GM18870 (cell line): ENCODE measurements around the gene SLC22A4.

Experiments
- ATAC-seq: cut with Tn5 transposase; IDR thresholded peaks from one replicate; pipeline ENCODE4 v1.9.1; 2021; ENCODE audit warnings: moderate library complexity; ENCODE audit not compliant: unreplicated experiment

SLC22A4 gene

DNA sequence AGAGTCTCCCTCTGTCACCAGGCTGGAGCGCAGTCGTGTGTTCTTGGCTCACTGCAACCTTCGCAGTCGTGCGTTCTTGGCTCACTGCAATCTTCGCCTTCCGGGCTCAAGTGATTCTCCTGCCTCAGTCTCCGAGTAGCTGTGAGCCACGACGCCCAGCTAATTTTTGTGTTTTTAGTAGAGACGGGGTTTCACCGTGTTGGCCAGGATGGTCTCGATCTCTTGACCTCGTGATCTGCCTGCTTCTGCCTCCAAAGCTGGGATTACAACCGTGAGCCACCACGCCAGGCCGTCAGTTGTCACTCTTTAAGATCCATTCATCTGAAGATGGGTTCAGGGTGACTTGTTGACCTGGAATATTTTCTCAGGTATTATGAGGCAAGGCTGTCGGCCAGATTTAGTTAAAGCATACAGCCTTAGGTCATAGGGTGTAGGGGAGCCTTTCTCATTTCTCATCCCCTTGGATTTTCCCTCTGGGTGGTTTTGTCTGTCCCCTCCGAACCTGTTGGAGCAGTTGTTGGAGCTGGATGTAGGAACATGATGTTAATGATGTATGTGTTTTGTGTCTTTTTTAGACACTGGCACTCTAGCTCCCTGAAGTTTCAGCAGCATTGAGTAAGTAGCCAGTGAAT lies 76.9 kb downstream of the SLC22A4 start:
- ATAC-seq: no peak

DNA sequence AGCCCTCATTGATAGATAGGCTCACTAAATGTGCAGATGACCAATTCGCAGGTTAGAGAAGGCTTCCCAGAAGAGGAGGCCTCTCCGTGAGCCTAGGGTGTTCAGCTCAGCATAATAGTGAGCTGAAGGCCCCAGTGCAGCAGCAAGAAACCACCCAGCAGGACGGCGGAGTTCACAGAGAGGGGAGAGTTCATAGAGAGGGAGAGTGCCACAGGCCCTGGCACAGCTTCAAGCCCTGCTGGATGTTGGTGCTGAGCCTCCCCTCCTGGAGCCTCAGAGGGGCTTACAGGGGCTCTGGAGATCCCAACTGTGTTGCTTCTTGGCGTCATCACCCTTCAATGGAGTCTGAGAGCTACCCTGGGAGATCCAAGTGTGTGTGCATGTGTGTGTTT lies 77.4 kb downstream of the SLC22A4 start:
- no peak for ATAC-seq

DNA sequence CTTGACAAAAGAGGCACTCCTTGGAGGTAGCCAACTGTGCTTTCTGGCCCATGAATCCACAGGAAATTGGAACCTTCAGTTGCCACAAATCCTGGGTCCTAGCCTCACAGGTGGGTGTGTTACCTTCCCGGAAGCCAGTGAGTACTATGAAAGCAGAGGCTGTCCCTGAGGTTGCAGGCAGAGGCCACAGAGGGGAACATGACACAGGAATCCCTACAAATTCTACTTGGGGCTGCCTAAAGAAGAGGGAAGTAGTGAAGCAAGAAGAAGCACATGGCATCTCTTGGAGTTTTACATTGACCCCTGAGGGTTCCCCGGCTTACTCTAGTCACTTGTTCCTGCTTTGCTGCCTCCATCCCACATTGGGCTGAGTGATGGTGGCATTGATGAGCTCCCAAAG lies 77.9 kb downstream of the SLC22A4 start:
- ATAC-seq: no peak

DNA sequence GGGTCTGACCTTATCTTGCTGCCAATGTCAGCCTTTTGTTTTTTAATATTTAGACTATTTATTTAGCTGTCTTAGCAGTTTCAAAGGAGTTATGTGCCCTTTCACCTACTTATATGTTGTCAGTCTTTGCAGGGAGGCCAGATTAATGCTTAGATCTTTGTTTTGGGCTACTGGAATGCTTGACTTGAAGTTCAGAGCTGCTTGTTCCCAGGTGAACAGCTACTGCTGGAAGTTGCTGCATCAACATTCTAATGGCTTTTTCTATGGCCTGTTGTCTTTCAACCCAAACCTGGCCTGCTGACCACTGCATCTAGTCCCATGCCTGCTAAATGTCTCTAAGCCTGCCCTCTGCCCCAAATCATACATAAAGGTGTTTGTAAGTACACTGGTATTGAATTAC lies 78.3 kb downstream of the SLC22A4 start:
- ATAC-seq: no peak

DNA sequence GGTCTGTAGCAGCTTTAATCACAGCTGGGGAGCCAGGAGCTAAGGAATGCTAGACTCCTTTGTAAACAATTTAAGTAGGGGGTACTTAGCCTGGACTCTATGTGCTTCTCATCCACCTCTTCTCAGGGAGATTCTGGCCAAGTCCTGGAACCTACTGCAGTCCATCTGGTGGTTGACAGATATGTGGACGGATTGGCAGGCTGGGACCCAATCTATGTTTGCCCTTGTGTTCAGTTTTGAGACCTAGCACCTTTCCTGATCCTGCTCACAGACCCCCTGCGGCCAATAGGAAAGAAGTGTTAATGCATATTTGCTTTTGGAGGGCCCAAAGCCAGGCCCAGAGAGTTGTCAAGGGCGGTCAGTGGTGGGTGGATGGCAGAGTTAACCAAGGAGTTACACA lies 81.8 kb downstream of the SLC22A4 start:
- no peak for ATAC-seq

DNA sequence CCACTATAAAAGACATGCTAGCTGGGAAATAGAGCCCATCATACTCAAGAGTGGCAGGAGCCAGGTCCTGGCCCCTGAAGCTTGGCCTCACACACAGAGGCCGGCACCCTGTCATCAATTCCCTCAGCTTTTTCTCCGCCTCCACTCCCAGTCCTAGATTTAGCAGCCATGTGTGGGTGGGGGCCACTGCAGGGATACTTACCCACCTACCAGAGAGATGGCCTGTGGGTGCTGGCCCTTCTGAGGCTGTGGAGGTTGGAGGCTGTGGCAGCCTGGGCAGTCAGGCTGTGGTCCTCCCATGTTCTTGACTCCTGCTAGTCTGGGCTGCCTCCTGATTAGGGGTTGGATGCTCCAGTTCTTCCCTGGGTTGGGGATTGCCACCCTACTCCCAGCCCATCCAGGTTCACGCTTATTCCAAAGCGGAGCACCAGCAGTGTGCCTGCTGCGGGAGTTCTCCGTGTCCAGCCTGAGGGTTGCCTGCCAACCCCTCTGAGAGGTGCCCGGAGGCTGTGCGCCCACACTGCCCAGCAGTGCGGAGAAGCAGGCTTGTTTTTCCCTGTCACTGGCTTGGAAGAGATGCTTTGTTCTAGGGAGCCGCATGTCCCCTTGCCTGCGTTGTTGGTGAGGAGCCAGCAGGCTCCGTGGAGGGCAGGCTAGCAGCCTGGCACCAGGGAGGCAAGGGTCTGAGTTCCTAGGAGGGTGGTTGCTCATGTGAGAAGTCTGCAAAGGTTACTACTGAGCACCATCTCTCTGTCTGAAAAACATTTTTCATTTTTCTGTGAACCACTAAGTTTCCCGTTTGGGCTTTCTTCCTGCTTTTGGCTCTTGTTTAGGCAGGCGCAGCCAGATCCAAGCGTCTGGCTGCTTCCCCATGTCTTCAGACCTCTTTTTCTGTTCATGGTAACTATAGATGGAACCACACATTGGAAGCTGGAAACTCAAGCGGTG lies 82.8 kb downstream of the SLC22A4 start:
- no peak for ATAC-seq

DNA sequence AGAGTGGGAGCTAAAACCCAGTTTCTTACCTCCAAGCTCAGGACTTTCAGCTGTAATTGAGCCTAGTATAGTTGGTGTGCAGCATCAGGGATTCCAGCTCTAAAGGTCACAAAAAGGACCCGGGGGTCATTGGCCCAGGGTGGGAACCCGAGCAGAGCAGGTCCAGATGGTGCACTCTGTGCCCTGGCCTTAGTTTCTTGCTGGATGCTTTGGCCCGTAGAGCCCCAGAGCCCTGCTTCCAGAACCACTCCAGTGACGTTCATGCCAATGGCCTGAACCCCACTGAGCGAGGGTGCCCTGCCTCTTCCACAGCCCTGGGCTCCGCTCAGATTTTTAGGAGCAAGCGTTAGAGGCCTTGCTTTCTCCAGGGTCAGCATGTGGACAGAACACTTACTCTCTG lies 83.5 kb downstream of the SLC22A4 start:
- no peak for ATAC-seq

DNA sequence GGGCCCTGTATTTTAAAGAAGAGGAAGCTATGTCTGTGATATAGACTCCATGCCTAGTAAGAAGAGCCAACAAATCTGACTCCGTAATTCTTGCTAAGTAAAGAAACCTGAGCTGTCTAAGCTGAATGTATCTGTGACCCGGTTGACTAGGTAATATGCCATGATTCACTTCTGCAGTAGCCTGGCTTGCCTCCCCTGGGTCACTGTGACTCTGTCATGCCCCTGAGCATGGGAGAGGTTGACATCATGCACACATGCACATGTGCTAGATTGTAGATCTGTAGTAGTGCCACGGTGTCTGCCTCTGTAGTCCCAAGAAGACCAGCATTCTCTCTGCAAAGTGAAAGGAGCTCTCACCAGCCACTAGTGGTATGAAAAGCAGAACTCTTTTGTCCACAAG lies 84.4 kb downstream of the SLC22A4 start:
- ATAC-seq: no peak

DNA sequence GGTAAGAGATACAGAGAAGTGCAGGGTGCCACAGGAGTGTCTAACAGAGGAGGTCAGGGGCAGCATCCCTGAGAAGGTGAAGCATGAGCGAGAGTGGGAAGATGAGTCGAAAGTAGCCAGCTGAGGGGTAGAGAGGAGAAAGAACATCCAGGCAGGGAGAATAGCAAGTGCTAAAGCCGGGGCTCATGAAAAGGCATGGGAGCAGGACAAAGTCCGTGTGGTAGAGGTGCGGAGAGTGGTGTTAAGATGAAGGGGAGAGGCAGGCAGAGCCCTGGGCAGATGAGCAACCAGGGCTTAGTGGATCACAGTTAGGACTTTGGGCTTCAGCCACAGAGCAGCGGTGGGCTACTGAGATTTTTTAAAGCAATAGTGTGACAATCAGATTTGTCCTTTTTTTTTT lies 85.9 kb downstream of the SLC22A4 start:
- ATAC-seq: no peak

DNA sequence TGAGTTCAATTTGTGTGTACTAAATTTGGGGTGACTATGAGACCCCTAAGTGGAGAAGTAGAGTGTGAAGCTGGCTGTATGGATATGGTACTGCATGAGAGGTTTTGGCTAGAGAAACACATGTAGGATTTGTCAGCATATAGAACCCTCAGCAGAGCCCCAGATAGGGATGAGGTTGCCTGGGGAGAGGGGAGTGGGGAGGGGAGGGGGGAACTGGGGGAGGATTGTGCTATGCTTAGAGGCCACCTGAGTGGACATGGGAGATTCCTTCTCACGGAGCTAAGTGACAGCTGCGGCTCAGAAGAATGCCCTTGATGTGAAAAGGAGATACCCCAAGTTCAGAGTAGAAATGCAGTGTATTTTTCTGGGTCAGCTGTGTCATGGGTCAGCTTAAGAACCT lies 86.5 kb downstream of the SLC22A4 start:
- ATAC-seq: no peak

DNA sequence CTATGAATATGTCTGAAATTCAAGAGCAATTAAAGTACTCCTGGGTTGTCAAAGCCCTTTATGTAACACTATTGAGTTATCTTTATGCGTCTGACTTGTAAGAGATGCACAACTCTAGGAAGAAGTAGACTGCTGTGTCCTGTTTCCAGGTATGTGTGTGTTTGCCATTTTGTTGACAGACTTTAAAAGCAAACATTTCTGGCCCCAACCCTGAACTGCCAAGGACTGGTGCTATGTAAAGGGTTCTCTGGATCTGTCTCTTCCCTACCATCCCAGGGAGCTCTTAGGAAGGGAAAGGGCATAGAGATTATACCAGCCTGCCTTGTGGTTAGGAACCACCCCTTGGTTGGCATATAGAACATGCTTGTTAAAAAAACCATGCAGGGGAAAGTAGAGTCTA lies 87.4 kb downstream of the SLC22A4 start:
- ATAC-seq: no peak

DNA sequence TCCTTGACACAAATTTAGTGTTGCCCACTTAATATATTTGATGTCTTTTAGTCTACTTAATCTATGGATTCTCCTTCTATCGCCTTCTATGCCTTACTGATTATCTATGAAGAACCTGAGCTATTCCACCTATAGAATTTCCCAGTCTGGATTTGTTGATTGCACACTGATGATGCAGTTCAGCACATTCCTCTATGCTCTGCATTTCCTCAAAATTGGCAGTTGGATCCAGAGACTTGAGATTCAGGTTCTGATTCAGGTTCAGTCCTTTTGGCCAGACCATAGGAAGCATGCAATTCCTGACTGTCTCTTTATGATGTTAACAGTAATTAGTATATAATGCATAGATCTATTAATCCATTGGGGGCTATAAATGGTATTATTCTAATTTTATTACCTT lies 89.1 kb downstream of the SLC22A4 start:
- ATAC-seq: no peak

DNA sequence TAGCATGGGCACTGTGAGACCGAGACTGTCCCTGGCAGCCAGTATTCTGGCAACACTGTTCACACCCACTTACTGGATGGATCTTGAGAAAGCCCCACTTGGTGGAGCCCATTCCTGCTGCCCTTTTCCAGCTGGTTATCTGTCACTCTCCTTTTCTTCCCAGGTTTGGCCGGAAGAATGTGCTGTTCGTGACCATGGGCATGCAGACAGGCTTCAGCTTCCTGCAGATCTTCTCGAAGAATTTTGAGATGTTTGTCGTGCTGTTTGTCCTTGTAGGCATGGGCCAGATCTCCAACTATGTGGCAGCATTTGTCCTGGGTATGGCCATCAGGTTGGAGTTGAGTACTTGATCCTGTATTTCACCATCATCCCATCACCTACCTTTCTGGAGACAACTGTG lies 89.8 kb downstream of the SLC22A4 start:
- no peak for ATAC-seq

DNA sequence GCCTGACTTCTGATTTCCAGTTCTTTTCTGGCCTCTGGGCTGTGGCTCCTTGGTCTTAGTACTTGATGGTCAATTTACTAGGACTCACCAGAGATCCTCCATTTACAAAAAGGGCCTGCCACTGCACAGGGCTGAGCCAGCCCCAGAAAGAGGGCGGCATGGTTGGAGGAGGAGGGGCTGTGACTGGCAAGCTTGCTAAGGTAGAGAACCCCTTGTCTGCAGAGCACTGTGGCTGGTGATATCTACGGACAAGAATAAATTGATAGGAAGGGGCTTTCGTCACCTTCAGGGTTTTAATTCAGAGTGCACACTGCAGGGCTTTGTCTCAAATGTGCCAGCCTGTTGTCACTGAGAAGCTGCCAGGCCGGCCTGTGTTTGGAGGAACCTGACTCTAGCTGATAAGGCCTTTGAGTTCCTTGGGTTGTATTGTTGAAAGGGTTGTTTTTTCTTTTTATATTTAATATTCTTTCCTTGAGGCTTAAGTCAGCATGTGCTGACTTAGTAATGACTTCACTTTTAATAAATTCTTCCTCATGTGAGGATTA lies 90.4 kb downstream of the SLC22A4 start:
- no peak for ATAC-seq

DNA sequence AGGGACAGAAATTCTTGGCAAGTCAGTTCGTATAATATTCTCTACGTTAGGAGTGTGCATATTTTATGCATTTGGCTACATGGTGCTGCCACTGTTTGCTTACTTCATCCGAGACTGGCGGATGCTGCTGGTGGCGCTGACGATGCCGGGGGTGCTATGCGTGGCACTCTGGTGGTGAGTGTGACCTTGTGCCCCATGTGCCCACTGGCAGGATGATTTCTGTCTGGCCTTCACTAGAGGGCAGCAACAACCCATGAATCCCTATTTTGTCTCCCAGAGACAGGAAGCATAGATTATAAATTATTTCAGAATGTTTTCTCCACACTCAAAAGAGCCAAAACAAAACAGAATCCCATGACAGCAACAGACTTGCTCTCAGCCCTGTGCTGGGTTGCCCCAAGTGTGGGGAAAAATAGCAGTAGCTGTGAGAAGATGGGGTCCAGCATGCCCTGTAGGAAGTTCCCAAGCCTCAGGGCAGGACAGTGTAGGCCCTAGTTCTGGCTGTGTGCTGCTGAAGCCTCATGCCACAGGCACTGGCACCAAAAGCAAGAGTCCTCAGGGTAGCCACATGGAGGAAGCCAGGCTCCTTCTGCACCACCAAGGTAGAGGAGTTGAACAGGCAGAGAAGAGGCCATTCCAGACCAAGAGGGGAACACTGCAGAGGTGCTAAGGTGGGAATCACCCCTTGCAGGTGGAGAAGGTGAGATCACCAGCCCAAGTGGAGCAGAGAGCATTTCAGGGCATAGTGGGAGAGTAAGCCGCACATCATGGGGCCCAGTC lies 91.3 kb downstream of the SLC22A4 start:
- ATAC-seq: no peak

DNA sequence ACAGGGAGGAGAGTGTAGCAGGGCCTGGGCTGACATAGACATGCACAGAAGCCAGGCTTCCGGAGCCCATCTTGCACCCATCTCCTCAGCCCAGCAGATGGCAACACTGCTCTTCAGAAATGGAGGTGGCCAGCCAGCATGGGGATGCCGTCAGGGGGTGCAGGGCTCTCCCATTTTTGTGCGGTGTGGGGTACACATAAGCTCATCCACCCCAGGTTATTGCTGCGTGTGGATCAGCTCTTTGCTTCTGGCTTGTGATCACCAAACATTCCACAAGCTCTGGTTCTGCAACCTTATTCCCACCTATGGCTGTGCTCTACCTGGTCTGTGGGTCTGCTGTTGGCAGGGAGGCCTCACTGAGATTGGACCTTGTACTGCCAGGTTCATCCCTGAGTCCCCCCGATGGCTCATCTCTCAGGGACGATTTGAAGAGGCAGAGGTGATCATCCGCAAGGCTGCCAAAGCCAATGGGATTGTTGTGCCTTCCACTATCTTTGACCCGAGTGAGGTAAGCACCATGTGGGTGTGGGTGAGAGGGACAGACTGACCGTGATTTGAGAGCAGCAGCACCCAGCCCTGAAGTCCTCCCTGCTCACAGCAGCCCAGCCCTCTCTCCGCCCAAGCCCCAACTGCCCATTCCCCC lies 92.6 kb downstream of the SLC22A4 start:
- ATAC-seq: peak; percentile 72

DNA sequence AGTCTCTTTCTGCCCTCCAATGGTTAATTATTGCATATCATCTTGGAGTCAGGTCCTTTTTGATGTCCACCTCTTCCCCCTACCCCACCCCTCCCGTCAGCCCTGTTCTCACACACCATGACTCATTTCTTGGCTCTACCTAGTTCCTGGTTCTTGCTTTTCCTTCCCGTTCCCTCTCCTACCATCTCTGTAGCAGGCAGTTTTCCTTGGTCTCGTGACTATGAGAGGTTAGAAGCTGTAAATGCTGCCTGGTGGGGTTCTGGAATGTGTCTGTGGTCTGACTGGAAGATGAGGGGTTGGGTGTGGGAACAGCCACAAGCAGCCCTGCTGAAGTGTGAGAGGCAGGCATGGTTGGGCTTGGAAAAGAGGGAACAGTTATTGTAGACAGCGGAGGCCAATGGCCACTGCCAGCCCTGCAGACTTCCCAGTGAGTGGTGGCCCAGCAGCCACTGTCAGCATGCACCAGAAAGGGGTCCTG lies 93.5 kb downstream of the SLC22A4 start:
- ATAC-seq: no peak

DNA sequence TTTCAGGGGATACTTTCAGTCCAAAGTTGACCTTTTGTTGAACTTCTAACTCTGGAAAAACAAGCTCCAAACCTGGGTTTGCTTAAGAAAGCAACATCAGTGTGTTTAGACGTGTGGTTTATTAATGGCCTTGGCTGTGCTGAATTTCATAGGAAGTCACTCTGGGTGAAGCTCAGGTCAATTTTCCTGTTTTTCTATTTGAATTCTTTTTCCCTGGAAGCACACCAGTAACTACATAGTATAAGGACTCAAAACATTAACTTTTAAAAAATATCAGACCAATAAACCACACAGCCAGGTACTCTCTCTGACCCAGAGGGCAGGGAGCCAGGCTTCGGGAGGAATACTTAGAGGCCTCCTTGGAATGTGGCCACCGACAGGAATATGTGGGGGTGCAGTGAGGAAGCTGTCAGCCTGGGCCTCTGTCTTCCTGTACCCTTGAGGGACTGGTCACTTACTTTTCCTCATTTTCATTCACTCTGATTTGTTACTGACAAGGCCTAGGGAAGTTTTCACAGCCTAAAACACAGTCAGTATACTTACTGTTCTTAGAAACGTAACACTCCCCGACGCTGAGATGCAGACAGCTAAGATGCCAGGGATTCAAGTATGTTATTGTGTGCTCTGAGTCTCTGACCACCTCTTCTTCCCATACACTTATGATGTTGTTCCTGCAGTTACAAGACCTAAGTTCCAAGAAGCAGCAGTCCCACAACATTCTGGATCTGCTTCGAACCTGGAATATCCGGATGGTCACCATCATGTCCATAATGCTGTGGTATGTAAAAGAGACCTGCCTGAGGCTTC lies 94.3 kb downstream of the SLC22A4 start:
- no peak for ATAC-seq

DNA sequence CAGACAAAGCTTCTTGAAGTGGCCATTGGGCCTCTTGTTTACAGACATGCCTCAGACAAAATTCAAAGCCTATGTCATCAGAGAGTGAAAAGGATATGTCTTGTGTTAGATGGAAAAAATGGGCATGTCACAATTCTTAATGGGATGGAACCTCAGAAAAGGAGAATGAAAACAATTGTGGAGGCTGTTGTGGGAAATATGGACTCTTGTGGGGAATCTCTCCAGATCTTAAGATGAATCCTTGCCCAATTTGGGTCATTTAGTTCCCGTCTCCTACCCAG lies 94.8 kb downstream of the SLC22A4 start:
- ATAC-seq: no peak

DNA sequence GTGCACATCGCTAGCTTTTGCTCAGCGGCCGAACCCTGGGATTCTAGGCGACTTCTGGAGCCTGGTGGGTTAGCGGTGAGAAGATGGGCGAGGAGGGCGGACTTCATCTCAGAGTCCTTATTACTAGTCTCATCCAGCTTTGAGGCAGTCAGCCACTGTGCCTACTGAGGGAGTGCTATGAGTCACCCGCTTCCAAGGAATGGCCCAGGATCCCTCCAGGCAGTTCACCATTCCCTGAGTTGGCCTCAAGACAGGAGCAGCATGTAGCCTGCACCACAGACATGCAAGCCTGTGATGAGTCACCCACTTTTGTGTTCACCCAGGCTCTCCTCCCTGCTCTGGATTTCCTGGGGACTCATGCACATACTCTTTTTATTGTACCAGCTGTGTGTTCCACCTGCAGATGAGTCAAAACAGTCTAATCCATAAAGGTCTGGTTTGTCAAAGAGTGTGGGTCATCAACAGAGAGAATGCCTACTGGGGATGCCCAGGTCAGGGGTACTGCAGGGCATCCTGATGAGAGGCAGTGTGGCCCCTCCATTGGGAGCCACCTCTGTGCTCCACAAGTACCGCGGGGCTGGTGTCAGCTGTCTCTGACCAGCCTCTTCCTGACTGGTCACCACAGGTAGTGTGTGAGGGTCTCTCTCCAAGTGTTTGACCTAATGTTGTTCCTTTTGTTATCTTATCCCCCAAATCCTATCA lies 95.5 kb downstream of the SLC22A4 start:
- no peak for ATAC-seq
